Activated gamma-delta T cell treated with anti-CD3 and anti-CD28 coated beads, Interleukin-2, amount 50 U/mL, for 16 hours (primary cell): ENCODE measurements around the gene ARSH.
"Not testable (repeated sequence)": the region's sequence is repeated elsewhere in the genome, so short reads cannot be mapped to it uniquely, and the experiment has no call there.

Experiments
- DNase-seq: peaks from one replicate; pipeline ENCODE4 v3.0.0-alpha.2; 2020; ENCODE audit warnings: low read depth

ARSH gene

DNA sequence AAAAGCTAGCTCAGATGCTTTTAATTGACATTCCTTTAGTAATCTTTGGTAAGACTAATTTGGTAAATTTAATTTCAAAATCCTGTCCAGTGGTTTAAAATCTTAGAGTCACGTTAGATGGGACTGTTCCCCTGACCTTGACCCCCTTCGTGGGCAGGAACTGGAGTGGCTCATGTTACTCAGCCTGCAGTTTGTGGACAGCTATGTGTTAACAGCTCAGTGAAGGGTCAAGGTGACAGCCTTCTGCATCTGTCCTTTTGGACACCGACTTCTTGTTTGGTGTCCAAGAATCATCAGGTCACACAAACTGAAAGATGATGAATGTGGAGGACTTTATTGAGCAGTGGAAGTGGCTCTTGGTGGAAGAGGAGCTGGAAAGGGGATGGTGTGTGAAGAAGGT is 37.9 kb downstream of the ARSH start:
- DNase-seq: no peak

DNA sequence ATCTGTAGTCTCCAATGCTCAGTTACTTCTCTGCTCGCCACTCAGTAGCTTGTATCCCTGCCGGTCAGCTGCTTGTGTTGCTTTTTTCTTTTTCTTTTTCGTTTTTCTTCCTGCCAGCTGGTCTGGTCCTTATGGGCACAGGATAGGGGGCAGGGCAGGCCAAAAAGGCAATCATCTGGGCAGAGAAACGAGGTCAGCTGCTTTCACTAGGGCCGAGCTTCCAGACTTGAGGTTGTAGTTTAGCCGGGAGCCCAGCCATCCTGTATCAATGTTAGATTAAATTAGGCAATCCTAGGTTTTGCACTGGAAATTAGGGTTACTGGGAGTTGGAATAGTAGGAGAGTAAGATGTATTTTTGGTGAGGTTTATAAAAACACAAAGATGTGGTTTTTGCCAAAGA is 38.3 kb downstream of the ARSH start:
- no peak for DNase-seq

DNA sequence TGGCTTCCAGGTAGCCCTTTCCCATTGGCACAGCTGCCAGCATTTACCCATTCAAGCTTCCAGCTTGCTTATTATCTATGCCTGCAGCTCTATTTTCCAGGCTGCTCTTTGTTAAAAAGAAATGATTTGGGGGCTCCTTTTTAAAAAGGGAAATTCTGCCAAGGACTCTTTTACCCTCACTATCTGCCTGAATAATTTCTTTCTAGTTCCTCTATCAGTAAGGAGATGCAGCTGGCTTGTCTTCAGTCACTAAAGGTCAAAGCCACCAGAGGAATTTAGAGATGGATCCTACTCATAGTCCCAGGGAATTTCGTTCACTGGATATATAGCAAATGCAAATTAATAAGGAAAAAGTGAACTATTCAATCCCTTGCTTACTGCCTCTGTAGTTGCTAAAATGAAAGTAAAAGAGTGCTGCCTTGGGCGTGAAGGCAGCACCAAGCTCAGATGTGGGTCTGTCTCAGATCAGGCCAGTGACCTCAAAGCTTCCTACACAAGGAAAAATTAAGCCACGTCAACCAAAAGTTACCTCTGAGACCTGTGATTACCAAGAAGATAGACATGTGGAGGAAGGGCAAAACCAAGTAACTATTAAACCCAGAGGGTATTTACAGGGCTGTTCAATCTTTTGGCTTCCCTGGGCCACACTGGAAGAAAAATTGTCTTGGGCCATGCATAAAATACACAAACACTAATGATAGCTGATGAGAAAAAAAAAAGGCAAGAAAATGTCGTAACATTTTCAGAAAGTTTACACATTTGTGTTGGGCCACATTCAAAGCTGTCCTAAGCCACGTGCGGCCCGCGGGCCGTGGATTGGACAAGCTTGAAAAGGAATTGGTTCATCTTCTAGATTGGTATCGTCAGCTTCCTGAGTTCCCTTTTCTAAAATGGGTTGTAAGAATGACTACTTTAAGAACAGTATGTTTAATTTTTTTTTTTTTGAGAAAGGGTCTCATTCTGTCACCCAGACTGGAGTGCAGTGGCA is 40.2 kb downstream of the ARSH start:
- DNase-seq: no peak

- DNase-seq: not testable (repeated sequence)
Measured at GRCh38 chrX:3050523-3051175, 44.3 kb downstream of the ARSH start.

DNA sequence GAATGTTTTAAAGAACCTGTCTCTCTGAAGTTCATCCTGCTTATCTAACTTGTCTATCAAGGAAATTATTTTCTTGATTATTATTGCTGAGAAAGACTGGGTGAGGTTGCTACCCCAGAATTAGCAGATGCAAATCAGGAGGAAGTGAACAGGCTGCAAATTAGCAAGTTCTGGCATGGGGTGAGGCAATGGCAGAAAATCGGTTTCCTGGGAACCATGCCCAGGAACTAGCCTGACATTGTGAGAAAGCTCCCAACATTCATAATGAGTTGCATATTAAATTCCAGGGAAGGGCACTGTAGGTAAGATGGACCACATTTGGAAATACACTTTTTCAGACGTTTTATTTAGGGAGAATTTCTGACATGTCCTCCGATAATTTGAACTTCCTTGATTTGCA is 46.5 kb downstream of the ARSH start:
- no peak for DNase-seq

DNA sequence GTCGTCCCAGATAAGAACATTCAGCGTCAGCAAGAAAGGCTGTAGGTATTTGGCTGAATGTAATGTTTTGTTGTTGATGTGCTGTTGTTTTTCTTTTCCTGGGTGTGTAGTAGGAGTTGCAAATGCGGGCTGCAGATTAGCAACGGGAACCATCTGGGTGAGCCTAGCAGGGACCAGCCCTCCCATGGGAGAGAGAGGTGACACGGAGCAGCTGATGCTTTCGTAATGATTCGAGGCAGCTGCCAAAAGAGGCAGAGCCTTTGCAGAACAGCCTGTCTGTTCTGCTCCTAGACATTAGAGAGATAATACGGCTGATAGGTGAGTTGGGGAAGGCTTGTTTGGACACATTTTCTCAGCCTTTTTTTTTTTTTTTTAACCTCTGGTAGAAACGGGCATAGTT is 60.2 kb downstream of the ARSH start:
- DNase-seq: no peak

DNA sequence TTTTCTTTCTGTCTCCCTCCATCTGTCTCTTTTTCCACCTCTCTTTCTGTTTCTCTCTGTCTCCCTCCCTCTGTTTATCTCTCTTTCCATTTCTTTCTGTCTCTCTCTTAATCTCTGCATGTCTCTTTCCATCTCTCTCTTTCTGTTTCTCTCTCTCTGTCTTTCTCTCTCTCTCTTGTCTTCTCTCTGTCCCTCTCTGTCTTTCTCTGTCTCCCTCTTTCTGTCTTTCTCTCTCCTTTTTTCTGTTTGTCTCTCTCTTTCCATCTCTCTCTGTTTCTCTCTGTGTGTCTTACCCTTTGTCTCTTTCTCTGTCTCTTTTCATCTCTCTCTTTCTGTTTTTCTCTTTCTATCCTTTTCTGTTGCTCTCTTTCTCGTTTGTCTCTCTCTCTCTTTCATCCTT is 69.6 kb downstream of the ARSH start:
- DNase-seq: no peak

DNA sequence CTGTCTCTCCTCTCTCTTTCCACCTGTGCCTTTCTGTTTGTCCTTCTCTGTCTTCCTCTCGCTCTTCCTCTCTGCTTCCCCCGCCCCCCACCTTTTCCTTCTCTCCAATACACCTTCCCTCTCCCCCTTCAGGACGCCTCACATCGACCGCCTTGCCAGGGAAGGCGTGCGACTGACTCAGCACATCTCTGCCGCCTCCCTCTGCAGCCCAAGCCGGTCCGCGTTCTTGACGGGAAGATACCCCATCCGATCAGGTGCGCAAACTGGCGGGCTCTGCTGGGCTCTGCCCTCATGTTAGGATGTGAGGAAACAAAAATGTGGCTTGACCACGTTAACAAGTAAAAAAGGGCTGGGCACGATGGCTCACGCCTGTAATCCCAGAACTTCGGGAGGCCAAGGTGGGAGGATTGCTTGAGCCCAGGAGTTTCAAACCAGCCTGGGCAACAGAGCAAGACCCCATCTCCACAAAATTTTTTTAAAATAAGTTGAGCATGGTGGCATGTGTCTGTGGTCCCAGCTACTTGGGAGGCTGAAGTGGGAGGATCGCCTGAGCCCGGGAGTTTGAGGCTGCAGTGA is 70.2 kb downstream of the ARSH start:
- DNase-seq: no peak
